Caco-2 (cell line): Measurements from ENCODE around the gene GABRG2. TPM values are rescaled to one million over a fixed set of nuclear protein-coding genes. Genes with fewer than 3 reads are reported as not detected.

Source experiments
- BruUV-seq: library from RNA; stranded (reverse); fragments of 400-500 nt; replicated peaks from 2 replicates; lab custom pipeline; 2021; lab: Mats Ljungman, UMichigan
- CTCF ChIA-PET: fragments of 300-600 bp; sonication (Branson Sonifier 250); formaldehyde crosslinking; loops from one replicate; lab custom pipeline; 2022; ENCODE audit warnings: antibody characterized with exemption; lab: Charles Lee
- POLR2A ChIA-PET: fragments of 300-600 bp; sonication (Branson Sonifier 250); formaldehyde crosslinking; loops from one replicate; lab custom pipeline; 2022; ENCODE audit warnings: antibody characterized with exemption; lab: Charles Lee
- DNase-seq, 2 experiments: peaks; one replicate each; pipeline versions ENCODE4 v3.0.0 to v3.0.0-alpha.2; 2020 to 2022
- H3K27me3 ChIP-seq: replicated peaks from 2 replicates; pipeline ENCODE4 v1.6.0; 2011; ENCODE audit warnings: low read length; ENCODE audit not compliant: control insufficient read depth, insufficient read depth
- H3K36me3 ChIP-seq: 2 replicates; pipeline ENCODE4 v1.5.1; 2011; ENCODE audit warnings: low read length; ENCODE audit not compliant: control insufficient read depth, insufficient read depth
- H3K4me1 ChIP-seq: fragments of 250-450 bp; sonication (Bioruptor Pico); 2 replicates; pipeline ENCODE4 v1.5.1; 2020; ENCODE audit warnings: mild to moderate bottlenecking
- H3K4me3 ChIP-seq: 2 replicates; pipeline ENCODE4 v1.5.1; 2011; ENCODE audit warnings: low read depth, mild to moderate bottlenecking, control low read depth, low read length
- H3K9me3 ChIP-seq: fragments of 250-450 bp; sonication (Bioruptor Pico); 2 replicates; pipeline ENCODE4 v1.5.1; 2020; ENCODE audit warnings: mild to moderate bottlenecking, moderate library complexity
- H3K27ac Mint-ChIP-seq: one replicate; pipeline ENCODE4 v1.8.0; 2022; ENCODE audit warnings: mixed read lengths; ENCODE audit not compliant: unreplicated experiment
- H3K27me3 Mint-ChIP-seq: one replicate; pipeline ENCODE4 v1.8.0; 2022; ENCODE audit warnings: mixed read lengths; ENCODE audit not compliant: insufficient read depth, unreplicated experiment
- H3K36me3 Mint-ChIP-seq: one replicate; pipeline ENCODE4 v1.8.0; 2022; ENCODE audit warnings: mild to moderate bottlenecking, mixed read lengths; ENCODE audit not compliant: insufficient read depth, unreplicated experiment
- H3K4me1 Mint-ChIP-seq: one replicate; pipeline ENCODE4 v1.8.0; 2022; ENCODE audit warnings: low read depth, mixed read lengths; ENCODE audit not compliant: unreplicated experiment
- H3K4me3 Mint-ChIP-seq: one replicate; pipeline ENCODE4 v1.8.0; 2022; ENCODE audit warnings: mild to moderate bottlenecking, moderate library complexity, mixed read lengths; ENCODE audit not compliant: unreplicated experiment
- H3K9me3 Mint-ChIP-seq: one replicate; pipeline ENCODE4 v1.8.0; 2022; ENCODE audit warnings: mixed read lengths; ENCODE audit not compliant: unreplicated experiment
- intact Hi-C: fragments of 100-400 bp; cut with micrococcal nuclease; formaldehyde crosslinking; loops from one replicate; pipeline ENCODE4 v1.10.0; 2022; ENCODE audit not compliant: unreplicated experiment
- total RNA-seq: library from RNA; stranded (reverse); gene quantifications from 2 replicates; pipeline ENCODE4 v1.2.3, GENCODE V29; 2022
- TF ChIP-seq, protein P1 (sequence below), 2 experiments: fragments of 200-600 bp in 1 of 2; IDR thresholded peaks; 1 replicate in 1 of 2; 2 replicates in 1 of 2; pipeline versions ENCODE4 v1.5.1 to v1.8.0; 2011 to 2022; ENCODE audit warnings: antibody characterized with exemption in 1 of 2, control low read depth in 1 of 2, inconsistent platforms in 1 of 2, low read depth in 1 of 2, low read length in 1 of 2, mild to moderate bottlenecking in 1 of 2, moderate library complexity in 1 of 2; ENCODE audit not compliant: insufficient read depth in 1 of 2, severe bottlenecking in 1 of 2, unreplicated experiment in 1 of 2

The GABRG2 gene
- total RNA-seq, 1 experiment from 2014 or later: 1.9 TPM

DNA sequence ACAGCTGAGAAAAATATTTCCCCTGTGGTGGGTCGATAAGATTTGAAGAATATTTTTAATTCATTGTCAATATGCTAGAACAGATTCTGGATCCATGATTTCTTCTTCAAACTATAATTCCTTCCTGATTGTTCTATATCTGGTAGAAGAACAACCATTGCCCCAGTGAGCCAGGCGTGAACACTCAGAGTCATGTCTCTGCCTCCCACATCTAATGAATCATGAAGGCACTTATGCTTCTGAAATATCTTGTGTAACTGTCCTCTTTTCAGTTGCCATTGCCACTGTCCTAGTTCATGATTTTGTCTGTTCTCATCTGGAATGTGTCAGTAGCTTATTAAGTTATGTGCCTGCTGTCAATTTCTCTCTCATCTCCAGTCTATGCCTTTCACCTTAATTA lies 40.0 kb downstream of the GABRG2 start:
- POLR2A ChIA-PET: no interaction called here
- no TSS peak for BruUV-seq

DNA sequence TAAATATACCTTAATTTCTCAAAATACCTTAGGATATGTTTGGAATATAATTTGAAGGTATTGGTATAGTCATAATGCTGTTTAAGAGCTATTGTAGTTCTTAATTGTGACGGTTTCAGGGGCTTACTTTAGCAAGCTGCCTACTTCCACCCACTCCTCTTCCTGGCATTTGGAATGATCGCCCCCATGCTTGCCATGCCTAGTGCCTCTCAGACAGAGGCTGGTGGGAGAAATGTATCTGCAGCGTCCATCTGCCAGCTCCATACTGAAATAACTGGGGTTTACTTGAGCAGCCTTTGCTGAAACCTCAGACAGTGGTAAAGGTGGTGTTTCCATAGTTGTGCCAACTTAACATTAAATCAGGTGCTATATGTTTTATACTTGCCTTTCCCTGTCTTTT lies 52.2 kb downstream of the GABRG2 start:
- no peaks in the 10 kb centered on the region for H3K9me3 Mint-ChIP-seq
- Histone ChIP-seq H3K4me3 (no peak overlapping the region), H3K4me1 (no peaks in the 10 kb centered on the region), H3K36me3 (no peaks in the 10 kb centered on the region), H3K27me3 (no peaks in the 10 kb centered on the region), H3K9me3 (no peaks in the 10 kb centered on the region)
- no peaks in the 10 kb centered on the region for H3K36me3 Mint-ChIP-seq
- intact Hi-C loops: no loop called here
- no peaks in the 10 kb centered on the region for H3K4me1 Mint-ChIP-seq
- no peak for DNase-seq
- H3K27ac Mint-ChIP-seq: no peak overlapping the region
- ChIA-PET CTCF (no interaction called here), POLR2A (no interaction called here)
- H3K4me3 Mint-ChIP-seq: no peak overlapping the region
- no peaks in the 10 kb centered on the region for H3K27me3 Mint-ChIP-seq
- TF ChIP-seq, protein P1, sequence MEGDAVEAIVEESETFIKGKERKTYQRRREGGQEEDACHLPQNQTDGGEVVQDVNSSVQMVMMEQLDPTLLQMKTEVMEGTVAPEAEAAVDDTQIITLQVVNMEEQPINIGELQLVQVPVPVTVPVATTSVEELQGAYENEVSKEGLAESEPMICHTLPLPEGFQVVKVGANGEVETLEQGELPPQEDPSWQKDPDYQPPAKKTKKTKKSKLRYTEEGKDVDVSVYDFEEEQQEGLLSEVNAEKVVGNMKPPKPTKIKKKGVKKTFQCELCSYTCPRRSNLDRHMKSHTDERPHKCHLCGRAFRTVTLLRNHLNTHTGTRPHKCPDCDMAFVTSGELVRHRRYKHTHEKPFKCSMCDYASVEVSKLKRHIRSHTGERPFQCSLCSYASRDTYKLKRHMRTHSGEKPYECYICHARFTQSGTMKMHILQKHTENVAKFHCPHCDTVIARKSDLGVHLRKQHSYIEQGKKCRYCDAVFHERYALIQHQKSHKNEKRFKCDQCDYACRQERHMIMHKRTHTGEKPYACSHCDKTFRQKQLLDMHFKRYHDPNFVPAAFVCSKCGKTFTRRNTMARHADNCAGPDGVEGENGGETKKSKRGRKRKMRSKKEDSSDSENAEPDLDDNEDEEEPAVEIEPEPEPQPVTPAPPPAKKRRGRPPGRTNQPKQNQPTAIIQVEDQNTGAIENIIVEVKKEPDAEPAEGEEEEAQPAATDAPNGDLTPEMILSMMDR (IDR thresholded peaks at IDR 0.05; ENCODE audit: insufficient read depth in 1 of 2, low read depth in 1 of 2, low read length in 1 of 2, severe bottlenecking in 1 of 2, unreplicated experiment in 1 of 2): no peak
- no TSS peak for BruUV-seq

More for the DNA sequence above, 40.0 kb downstream of the GABRG2 start:
- Histone ChIP-seq H3K4me1 (no peaks in the 10 kb centered on the region), H3K9me3 (no peaks in the 10 kb centered on the region), H3K27me3 (no peaks in the 10 kb centered on the region), H3K4me3 (no peak overlapping the region), H3K36me3 (no peaks in the 10 kb centered on the region)
- Mint-ChIP-seq H3K27ac (no peak overlapping the region), H3K9me3 (no peaks in the 10 kb centered on the region), H3K4me1 (no peaks in the 10 kb centered on the region), H3K27me3 (peaks cover 4% of the 10 kb centered on the region), H3K36me3 (no peaks in the 10 kb centered on the region), H3K4me3 (no peak overlapping the region)
- TF ChIP-seq, protein P1 (IDR thresholded peaks at IDR 0.05; ENCODE audit: insufficient read depth in 1 of 2, low read depth in 1 of 2, low read length in 1 of 2, severe bottlenecking in 1 of 2, unreplicated experiment in 1 of 2): no peak
- DNase-seq: no peak
- intact Hi-C loops: no loop called here
- CTCF ChIA-PET: no interaction called here

GRCh38 chr5:162128117-162128516 lies 60.5 kb downstream of the GABRG2 start:
- H3K9me3 Mint-ChIP-seq: no peaks in the 10 kb centered on the region
- no TSS peak for BruUV-seq
- no peaks in the 10 kb centered on the region for H3K4me1 Mint-ChIP-seq
- intact Hi-C loops: loop anchor here (2.0 kb wide), 1 partner anchor 69 kb away; no protein-coding TSS in a partner anchor
- H3K4me3 Mint-ChIP-seq: no peak overlapping the region
- H3K9me3 ChIP-seq: no peaks in the 10 kb centered on the region
- no peaks in the 10 kb centered on the region for H3K36me3 Mint-ChIP-seq
- H3K27me3 Mint-ChIP-seq: no peaks in the 10 kb centered on the region
- no peaks in the 10 kb centered on the region for H3K4me1 ChIP-seq
- no peaks in the 10 kb centered on the region for H3K27me3 ChIP-seq
- H3K4me3 ChIP-seq: no peak overlapping the region
- TF ChIP-seq, protein P1 (IDR thresholded peaks at IDR 0.05; ENCODE audit: insufficient read depth in 1 of 2, low read depth in 1 of 2, low read length in 1 of 2, severe bottlenecking in 1 of 2, unreplicated experiment in 1 of 2): no peak
- no peak overlapping the region for H3K27ac Mint-ChIP-seq
- POLR2A ChIA-PET: no interaction called here
- CTCF ChIA-PET: no interaction called here
- H3K36me3 ChIP-seq: no peaks in the 10 kb centered on the region
- no peak for DNase-seq
